Cardiac septum (tissue), 1 donor: ENCODE data around the gene SNX18. TPM values are rescaled to one million over a fixed set of nuclear protein-coding genes. Genes with fewer than 3 reads are reported as not detected.
"Not testable (repeated sequence)": the region's sequence is repeated elsewhere in the genome, so short reads cannot be mapped to it uniquely, and the experiment has no call there.

Experiments
- DNase-seq: peaks from one replicate; pipeline ENCODE4 v3.0.0-alpha.2; 2020; ENCODE audit warnings: low spot score
- intact Hi-C: fragments of 100-400 bp; cut with DNase I; formaldehyde crosslinking; loops from one replicate; pipeline ENCODE4 v1.14.0; 2022
- long read RNA-seq: library from polyadenylated mRNA; unstranded; transcript quantifications from one replicate; pipeline ENCODE4 v2.0.0, GENCODE V29; 2021
- total RNA-seq: library from RNA; stranded (reverse); fragmentation: NEBNext Ultra II Directional; extraction: Animal tissue kit (Norgen Biotek cat#: 25700); gene quantifications from one replicate; pipeline ENCODE4 v1.2.1, GENCODE V29; 2021
- donor health status: DM: no; HTN: no; CAD: no.

The SNX18 gene, protein sequence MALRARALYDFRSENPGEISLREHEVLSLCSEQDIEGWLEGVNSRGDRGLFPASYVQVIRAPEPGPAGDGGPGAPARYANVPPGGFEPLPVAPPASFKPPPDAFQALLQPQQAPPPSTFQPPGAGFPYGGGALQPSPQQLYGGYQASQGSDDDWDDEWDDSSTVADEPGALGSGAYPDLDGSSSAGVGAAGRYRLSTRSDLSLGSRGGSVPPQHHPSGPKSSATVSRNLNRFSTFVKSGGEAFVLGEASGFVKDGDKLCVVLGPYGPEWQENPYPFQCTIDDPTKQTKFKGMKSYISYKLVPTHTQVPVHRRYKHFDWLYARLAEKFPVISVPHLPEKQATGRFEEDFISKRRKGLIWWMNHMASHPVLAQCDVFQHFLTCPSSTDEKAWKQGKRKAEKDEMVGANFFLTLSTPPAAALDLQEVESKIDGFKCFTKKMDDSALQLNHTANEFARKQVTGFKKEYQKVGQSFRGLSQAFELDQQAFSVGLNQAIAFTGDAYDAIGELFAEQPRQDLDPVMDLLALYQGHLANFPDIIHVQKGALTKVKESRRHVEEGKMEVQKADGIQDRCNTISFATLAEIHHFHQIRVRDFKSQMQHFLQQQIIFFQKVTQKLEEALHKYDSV
- 24.2 TPM for total RNA-seq
- long read RNA-seq, full-length matches to known transcripts, result 8 of 16 reads
- long read RNA-seq, partial matches to known transcripts, result 0 of 16 reads
- long read RNA-seq, other reads (novel, unspliced or antisense), result 8 of 16 reads

DNA sequence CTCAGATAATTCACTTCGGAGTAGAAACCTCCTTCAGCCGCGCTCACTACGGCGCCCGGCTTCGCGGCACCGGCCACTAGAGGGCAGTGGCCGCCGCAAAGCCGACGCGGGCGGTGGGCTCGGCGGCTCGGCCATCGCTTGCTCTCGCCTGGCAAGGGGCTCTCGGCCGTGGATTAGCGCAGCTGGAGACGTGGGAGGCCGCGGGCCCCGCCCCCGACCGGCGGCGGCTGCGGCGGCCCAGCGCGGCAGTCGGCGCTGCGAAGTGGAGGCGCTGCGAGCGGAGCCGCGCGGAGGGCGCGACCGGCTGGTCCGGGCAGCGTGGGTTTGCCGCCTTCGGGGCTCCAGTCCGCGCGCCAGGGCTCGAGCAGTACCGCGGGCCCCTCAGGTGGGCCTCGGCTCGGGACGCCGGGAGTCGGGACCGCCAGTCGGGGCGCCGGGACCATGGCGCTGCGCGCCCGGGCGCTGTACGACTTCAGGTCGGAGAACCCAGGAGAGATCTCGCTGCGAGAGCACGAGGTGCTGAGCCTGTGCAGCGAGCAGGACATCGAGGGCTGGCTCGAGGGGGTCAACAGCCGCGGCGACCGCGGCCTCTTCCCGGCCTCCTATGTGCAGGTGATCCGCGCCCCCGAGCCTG, at the start of gene SNX18:
Gene SNX18 (plus strand): TSS at position 248 of the 634 bp plus-strand sequence. CDS start 194 bp downstream, at position 442.
- intact Hi-C loops, result loop anchor here (1.0 to 2.0 kb wide), 3 partner anchors 227 to 349 kb away; no protein-coding TSS in a partner anchor

DNA sequence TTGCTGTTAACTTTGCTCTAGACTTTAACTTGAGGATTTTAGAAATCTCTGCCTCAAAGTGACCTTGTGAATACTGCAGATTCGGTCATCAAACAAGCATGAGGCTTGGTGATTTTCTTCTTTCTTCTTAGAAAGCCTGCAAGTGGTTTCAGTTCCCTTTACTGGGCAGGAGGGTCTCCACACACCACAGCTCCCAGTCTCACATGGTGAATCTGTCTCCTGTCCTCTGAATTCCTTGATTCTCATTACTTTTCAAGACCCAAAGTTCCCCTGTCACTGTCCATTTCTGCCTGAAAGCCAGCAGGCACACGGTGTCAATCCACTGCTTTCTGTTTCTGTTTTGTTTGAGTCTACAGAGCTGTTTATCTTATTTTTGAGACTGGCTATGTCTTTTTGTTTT, 47.9 kb upstream of the SNX18 start:
- intact Hi-C loops, result no loop called here
- no peak for DNase-seq

More for the DNA sequence above, at the start of gene SNX18:
- DNase-seq, result peak; percentile 96

DNA sequence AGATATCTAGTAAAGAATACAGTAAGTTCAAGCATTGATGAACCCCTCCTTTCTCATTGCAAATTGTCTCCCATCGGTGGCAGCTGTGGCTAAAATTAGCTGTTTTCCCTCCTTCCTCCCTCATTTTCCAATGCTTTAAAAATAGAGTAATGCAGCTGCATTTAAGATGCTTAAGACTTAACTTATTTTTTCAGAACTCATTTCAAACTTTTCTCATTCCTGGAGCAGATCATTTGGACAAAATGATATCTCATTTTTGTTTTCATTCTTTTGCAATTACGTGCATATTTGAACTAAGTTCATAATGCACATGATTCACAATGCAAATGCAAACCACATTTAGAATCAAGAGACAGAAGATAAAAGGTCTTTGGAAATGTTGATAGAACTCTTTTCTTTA, 47.4 kb upstream of the SNX18 start:
- DNase-seq, result no peak
- intact Hi-C loops, result no loop called here

DNA sequence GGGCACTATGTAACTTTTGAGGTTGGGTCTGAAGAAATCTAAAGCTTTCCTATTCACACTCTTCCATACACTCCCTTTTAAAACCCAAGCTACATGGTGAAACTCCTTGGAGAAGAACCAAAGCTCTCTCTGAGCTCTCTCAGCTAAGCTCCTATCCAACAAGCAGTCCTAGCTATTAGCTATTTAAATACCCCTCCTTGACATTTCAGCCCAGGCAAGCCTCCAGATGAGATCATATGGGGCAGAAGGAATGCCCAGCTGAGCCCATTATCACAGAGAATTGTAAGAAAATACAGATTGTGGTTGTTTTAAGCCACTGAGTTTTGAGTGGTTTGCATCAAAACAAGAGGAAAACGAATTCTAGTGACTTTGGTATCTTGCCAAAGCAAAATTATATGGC, 46.9 kb upstream of the SNX18 start:
- DNase-seq, result no peak
- intact Hi-C loops, result no loop called here

DNA sequence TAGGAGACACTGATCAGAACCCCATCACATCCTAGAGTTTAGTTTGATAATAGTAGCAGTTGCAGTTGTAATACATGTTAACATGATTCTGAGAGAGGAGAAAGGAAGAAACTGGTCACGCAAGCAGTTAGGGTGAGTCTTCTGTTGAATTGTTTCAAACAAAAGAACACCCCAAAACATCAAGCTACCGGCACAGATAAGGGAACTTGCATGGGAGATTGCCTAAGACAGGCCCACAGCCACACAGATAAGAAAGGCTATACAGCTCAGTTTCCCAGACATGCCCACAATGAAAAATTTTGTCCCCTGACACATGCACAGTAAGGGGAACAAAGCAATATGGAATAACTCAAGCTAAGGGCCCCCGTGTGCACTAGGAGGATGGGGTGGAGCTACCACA, 46.2 kb upstream of the SNX18 start:
- DNase-seq, result no peak
- intact Hi-C loops, result no loop called here

DNA sequence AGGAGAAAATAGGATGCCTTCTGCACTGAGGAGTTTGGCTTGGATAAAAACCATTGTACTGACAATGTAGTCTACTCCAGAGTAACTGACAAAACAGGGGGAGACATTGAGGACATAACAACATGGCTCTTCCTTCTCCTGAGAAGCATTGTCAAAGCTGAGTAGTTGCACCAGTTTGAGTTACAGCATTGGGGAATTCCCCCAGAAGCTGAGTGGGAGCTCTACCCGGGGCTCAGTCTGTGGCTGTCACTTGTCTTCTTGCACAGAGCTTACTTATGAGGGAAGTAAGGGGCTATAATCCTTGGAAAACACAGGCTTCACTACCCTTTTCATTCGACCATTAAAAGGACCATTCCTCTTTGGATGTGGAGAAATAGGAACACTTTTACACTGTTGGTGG, 40.9 kb upstream of the SNX18 start:
- intact Hi-C loops, result no loop called here
- no peak for DNase-seq

DNA sequence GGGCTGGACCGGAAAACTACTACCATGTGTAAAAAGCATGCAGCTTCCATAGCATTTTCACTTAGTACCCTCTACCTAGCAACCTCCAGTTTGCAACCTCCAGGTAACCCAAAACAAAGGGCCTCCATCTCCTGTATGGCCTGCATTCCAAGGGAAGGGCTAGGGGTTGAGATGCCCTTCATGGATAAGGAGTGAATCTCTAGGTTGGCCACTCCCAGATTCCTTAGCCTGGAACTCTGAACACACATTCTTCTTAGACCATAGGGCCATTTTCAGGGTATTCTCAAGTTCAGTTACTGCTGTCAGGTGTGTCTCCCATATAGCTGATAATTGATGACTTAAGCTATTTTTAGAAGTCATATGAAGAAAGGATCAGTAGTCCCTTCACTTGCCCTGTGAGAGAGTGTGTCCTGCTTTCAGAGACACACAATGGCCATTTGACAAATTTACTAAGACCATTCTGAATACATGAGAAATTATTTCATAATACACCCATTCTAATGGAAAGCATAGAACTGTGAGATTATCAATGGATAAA, 39.5 kb upstream of the SNX18 start:
- DNase-seq, result no peak
- intact Hi-C loops, result no loop called here

DNA sequence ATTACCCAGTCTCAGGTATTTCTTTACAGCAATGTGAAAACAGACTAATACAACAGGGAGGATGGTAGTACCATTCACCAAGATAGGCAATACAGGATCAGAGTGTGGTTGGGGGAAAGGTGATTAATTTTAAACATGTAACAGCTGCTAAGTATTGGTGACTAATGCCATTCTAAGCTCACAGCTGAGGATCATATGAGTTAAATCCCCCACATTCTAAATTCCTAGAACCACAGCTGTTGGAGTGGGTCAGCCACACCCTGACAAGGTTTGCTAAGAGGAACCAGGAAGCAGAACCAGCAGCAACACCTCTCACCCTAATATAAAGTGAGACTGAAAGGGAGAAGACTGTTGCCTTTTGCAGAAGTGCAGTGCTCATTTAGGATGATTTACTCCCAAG, 37.3 kb upstream of the SNX18 start:
- intact Hi-C loops, result no loop called here
- no peak for DNase-seq

DNA sequence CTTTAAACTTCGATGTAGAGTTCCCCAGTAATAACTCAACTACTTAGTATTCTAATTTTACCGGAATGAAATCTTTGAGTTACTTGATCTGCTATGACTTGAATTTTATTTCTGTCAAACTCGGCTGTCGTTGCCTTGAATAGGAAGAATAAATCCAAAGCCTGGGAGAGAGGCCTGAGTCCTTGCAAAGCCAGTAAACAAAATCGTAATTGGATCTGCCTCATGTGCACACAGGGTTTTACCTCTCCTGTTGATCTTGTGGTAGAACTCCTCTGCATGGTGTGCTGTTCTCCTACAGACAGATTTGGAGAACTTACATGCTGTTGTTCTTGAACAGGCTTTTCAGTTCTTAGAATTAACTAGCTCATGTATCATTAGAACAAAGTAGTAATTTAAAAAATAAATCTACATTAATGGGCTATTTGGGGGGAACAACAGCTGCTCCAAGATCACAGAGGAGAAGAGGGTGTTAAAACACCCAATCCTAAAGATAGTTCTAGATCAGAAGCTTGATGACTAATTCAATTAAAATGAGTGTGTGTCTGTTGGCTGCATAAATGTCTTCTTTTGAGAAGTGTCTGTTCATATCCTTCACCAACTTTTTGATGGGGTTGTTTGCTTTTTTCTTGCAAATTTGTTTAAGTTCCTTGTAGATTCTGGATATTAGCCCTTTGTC, 33.2 kb upstream of the SNX18 start:
- intact Hi-C loops, result no loop called here
- DNase-seq, result no peak

DNA sequence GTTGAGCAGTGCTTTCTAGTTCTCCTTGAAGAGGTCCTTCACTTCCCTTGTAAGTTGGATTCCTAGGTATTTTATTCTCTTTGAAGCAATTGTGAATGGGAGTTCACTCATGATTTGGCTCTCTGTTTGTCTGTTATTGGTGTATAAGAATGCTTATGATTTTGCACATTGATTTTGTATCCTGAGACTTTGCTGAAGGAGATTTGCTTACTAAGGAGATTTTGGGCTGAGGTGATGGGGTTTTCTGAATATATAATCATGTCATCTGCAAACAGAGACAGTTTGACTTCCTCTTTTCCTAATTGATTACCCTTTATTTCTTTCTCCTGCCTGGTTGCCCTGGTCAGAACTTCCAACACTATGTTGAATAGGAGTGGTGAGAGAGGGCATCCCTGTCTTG, 31.9 kb upstream of the SNX18 start:
- intact Hi-C loops, result loop anchor here (5.0 kb wide), 3 partner anchors 38 to 233 kb away; partner anchors contain the start of gene ARL15
- not testable (repeated sequence) for DNase-seq

DNA sequence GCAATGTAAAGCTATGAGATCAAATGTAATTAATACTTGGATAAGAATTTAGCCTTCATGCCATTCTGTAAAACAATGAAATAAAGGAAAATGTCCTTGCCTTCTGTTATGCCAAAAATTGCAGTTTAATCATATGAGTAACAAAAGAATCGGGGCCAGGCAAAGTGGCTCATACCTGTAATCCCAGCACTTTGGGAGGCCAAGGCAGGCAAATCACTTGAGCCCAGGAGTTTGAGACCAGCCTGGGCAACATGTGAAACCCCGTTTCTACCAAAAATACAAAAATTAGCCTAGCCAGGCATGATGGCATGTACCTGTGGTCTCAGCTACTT, 27.9 kb upstream of the SNX18 start:
- DNase-seq, result not testable (repeated sequence)
- intact Hi-C loops, result loop anchor here (5.0 kb wide), 3 partner anchors 42 to 237 kb away; partner anchors contain the start of gene ARL15

DNA sequence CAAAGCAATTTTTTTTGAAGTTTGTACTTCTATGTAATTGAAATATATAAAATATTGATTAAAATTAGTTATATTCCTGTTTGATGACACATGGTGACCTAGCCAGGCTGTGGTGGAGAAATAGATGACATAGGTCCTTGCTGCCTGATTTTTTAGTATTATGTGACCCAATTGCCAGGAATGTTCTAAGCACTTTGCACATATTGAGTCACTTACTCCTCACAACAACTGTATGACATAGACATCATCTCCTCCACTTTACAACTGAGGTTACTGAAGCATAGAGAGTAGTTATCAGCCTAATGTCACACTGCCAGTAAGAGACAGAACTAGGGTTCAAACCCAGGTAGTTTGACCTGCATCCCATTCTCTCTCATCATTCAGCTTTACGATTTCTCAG, 26.2 kb upstream of the SNX18 start:
- DNase-seq, result no peak
- intact Hi-C loops, result no loop called here

DNA sequence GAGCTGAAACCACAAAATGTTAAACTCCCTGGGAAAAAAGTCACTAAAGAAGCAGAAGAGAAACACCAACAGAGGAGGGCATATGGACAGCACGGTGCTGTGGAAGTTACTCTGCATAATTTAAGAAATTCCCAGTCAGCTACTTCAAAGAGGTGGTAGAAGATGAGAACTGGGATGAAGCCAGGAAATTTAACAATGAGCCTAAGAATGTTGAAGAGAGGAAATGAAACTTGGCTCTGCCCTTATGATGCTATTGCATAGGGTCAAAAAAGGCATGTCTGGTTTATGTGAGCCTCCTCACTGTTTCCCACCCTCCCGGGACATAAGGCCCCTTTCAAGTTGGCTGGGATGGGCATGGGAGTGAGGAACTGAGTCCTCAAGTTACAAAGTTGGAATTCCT, 25.4 kb upstream of the SNX18 start:
- no peak for DNase-seq
- intact Hi-C loops, result no loop called here

DNA sequence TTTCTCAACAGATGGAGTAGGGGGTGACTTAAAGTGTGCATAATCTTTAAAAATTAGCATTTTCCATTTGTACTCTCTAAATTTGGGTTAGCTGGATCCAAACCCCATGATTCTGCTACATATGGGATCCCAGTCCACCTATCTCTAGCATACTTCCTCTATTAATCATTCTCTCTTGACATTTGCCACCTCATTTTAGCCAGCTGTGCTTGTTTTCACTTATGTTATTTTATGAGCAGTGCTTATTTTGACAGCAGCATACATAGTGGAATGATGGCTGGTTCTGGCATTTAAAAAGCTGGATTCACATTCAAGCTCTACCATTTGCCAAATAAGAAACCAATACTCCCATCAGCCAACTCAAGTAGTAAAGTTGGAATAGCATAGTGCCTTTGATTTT, 22.5 kb upstream of the SNX18 start:
- intact Hi-C loops, result no loop called here
- no peak for DNase-seq

DNA sequence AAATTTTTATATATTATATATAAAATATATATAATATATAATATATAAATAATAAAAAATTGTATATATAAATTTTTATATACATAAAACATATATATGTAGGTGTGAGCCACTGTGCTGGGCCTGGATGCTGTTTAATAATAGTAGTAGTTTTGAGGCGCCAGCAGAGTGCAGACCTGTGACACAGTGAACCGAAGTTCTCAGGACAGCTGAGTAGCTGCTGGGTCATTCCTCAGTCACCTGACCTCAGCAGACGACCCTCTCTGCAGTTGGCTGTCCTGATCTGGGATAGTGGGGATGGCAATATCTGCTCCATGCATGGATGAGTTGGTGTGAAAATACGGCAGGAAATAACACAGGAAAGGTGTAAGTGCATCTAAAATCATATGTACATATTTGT, 3.3 kb upstream of the SNX18 start:
- intact Hi-C loops, result no loop called here
- DNase-seq, result no peak

DNA sequence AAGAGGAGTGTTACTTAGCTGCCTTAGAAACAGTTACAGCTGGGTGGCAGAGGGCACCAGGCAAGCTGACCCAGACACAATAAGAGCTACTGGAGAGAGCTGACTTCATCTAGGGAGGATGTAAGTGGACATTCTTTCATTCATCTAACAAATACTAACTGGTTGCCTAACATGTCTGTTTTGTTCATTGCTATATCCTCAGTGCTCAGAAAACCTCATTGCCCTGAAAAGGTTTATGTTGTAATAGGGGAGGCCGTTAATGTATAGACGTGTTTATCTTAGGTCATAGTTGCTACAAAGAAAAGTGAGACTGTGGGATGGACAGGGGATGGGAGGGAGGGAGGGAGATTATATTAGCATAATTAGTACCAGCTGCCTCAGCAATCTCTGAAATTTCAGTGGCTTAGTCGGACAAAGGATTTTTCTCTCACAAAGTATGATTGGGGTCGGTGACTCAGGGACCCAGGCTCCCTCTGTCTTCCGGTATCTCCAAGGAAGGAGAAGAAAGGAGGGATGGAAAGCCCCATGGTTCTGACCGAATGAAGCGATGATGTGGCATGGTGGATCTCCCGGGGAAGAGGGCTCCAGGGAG, 2.6 kb upstream of the SNX18 start:
- DNase-seq, result no peak
- intact Hi-C loops, result no loop called here

DNA sequence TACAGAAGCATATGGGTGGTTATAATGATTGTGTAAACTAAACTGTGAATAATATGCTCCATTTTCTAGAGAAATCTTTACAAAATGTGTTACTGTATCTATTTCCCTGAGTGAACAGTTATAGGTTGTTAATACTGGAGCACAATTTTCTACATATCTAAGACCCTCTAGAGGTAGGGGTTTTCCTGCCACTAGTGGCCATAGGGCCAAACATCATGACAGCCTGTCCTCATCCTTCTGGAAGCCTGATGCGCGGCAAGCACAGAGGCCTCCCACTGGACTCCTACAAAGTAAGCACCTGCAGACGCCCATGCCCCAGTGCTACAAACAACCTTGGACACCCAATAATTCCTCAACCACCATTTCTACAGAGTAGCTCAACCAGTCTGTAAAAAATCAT, 1.9 kb upstream of the SNX18 start:
- no peak for DNase-seq
- intact Hi-C loops, result loop anchor here (2.0 kb wide), 2 partner anchors 229 to 351 kb away; no protein-coding TSS in a partner anchor

DNA sequence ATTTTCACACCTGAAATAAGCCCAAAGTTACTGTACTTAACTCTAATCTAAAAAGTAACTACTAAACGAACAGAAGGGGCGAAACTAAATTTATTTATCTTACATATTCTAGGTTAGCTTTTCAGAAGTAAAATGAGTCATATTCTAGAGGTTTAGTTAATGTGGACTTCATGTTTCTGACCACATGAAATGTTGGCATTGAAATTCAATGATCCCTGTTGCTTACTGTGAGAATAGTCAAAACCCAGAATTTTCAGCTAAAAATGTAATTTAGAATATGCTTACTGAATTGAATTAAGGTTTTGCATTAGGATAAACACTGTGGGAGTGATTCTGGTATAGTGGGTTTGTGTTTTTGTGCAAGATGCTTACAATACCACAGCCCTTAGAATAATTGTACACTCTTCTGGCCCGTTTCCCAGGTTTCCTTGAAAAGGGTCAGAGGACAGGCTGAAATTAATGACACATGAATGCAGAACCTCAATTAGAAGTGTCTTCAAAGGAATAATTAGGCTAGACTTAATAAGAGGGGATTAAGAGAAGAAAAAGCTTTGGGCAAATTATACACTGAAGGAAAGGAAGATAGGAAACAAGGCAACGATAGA, 1.4 kb upstream of the SNX18 start:
- no peak for DNase-seq
- intact Hi-C loops, result loop anchor here (2.0 kb wide), 2 partner anchors 229 to 351 kb away; no protein-coding TSS in a partner anchor

DNA sequence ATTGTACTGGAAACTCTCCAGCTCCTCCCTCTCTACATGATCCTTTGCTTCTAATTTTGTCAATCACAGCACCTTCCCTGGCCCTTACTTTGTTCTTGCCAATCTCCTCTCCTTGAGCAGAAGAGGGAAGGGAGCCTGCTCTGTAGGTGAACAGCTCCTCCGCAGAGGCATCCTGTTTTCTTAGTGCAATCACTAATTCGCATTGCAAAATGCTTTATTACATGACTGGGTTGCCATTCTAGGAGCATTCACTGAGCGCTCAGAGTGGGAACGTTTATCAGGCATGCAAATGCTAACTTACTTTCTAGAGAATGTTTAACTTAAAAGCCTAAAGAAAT, 416 bp upstream of the SNX18 start:
- no peak for DNase-seq
- intact Hi-C loops, result loop anchor here (1.0 to 2.0 kb wide), 3 partner anchors 228 to 350 kb away; no protein-coding TSS in a partner anchor
